ENCODE data around the gene SPACA9.

SPACA9 gene

GRCh38 chr9:132878695-132879456 is at the start of gene SPACA9:
TSS of gene SPACA9 (plus strand) at chr9:132878898. CDS start at chr9:132883948, 5,050 bp downstream.
- DNase-seq, result peak in 1 of 2 experiments; percentile 22

- DNase-seq, result no peak
Observed at GRCh38 chr9:132832171-132832881, 46.4 kb upstream of the SPACA9 start.

- DNase-seq, result no peak
Observed at GRCh38 chr9:132833550-132834121, 45.1 kb upstream of the SPACA9 start.

GRCh38 chr9:132834343-132834742 is 44.4 kb upstream of the SPACA9 start:
- DNase-seq, result no peak

- DNase-seq, result no peak
Observed at GRCh38 chr9:132837501-132838286, 41.0 kb upstream of the SPACA9 start.

GRCh38 chr9:132838291-132838690 is 40.4 kb upstream of the SPACA9 start:
- no peak for DNase-seq

- DNase-seq, result no peak
Observed at GRCh38 chr9:132840980-132841379, 37.7 kb upstream of the SPACA9 start.

GRCh38 chr9:132842124-132843044 is 36.3 kb upstream of the SPACA9 start:
- DNase-seq, result no peak

GRCh38 chr9:132846109-132846917 is 32.4 kb upstream of the SPACA9 start:
- DNase-seq, result no peak

GRCh38 chr9:132846918-132847515 is 31.7 kb upstream of the SPACA9 start:
- DNase-seq, result no peak

- DNase-seq, result no peak
Observed at GRCh38 chr9:132849185-132849706, 29.5 kb upstream of the SPACA9 start.

- no peak for DNase-seq
Observed at GRCh38 chr9:132853482-132853881, 25.2 kb upstream of the SPACA9 start.

- no peak for DNase-seq
Observed at GRCh38 chr9:132854832-132855231, 23.9 kb upstream of the SPACA9 start.

- DNase-seq, result no peak
Observed at GRCh38 chr9:132855904-132856303, 22.8 kb upstream of the SPACA9 start.

GRCh38 chr9:132857031-132857430 is 21.7 kb upstream of the SPACA9 start:
- no peak for DNase-seq

GRCh38 chr9:132857616-132858342 is 20.9 kb upstream of the SPACA9 start:
- DNase-seq, result no peak

- no peak for DNase-seq
Observed at GRCh38 chr9:132858751-132859150, 19.9 kb upstream of the SPACA9 start.

GRCh38 chr9:132861666-132862065 is 17.0 kb upstream of the SPACA9 start:
- DNase-seq, result no peak

- no peak for DNase-seq
Observed at GRCh38 chr9:132862533-132862932, 16.2 kb upstream of the SPACA9 start.

- DNase-seq, result no peak
Observed at GRCh38 chr9:132863096-132863495, 15.6 kb upstream of the SPACA9 start.
